HG02610 (cell line): Measurements from ENCODE around the gene PARN.
"Not testable (repeated sequence)": the region's sequence is repeated elsewhere in the genome, so short reads cannot be mapped to it uniquely, and the experiment has no call there.

Experiments
- ATAC-seq: cut with Tn5 transposase; IDR thresholded peaks from one replicate; pipeline ENCODE4 v1.9.1; 2021; ENCODE audit warnings: mild to moderate bottlenecking, moderate library complexity; ENCODE audit not compliant: unreplicated experiment

The PARN gene

DNA sequence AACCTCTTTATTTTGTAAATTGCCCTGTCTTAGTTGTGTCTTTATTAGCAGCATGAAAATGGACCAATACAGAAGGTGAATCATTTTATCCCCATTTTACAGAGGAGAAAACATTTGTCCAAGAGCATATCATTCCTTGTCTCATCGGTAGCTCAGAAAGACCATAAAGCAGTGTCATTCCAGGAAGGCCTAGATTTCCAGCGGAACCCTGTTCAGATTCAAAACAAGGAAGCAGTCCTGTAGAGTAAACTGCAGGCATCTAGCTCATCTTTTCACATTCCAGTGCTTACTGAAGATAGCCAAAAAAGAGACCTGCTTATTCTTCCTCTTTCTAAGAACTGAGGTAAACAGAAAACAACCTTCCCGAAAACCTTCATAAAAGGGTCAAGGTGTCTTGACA lies 54.0 kb downstream of the PARN start:
- no peak for ATAC-seq

DNA sequence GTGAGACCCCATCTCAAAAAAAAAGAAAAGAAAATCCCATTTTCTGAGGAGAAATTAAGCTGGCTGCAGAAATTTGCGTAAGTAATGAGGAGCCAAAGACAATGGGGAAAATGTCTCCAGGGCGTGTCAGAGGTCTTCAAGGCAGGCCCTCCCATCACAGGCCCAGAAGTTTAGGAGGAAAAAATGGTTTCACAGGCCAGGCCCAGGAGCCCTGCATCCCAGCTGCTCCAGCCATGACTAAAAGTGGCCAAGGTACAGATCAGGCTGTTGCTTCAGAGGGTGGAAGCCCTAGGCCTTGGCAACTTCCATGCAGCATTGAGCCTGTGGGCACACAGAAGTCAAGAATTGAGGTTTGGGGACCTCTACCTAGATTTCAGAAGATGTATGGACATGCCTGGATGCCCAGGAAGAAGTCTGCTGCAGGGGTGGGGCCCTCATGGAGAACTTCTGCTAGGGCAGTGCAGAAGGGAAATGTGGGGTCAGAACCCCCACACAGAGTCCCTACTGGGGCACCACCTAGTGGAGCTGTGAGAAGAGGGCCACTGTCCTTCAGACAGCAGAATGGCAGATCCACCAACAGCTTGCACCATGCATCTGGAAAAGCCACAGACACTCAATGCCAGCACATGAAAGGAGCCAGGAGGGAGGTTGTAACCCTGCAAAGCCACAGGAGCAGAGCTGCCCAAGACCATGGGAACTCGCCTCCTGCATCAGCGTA lies 55.2 kb downstream of the PARN start:
- ATAC-seq: not testable (repeated sequence)

DNA sequence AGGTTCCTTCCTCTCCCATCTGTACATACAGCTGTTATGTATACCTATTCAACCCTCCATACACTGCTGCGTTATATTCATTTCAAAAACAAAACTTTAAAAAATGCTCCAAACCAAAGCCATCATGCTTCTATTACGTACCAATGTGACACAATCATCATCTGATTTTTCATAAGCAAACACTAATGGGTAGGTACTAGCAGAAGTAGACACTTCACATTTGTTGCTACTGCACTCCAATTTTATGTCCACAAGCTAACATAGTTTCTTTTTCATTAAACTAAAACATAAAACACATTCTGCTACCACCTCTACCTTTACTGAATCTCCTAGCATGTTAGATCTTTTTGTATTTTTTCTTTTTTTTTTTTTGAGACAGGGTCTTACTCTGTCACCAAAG lies 57.5 kb downstream of the PARN start:
- ATAC-seq: no peak

GRCh38 chr16:14569213-14569612 lies 60.8 kb downstream of the PARN start:
- no peak for ATAC-seq

DNA sequence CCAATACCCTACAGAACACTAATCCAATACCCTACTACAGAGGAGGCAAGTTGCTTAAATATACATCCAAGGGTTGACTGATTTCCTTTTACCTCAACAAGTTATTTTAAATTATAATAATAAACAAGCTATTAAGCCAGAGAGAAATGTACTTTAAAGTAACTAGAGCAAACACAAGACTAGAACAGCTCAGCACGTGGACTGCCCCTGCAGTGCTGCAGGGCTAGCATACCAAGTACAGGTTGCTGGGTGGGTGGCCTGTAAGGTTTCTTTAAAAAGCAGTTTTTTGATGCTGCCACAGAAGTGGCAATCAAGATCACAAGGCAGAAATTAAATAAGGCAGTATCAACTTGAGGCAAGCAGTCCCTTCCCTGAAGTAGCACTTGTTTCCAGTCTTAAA lies 63.5 kb downstream of the PARN start:
- no peak for ATAC-seq

GRCh38 chr16:14565688-14566025 lies 64.4 kb downstream of the PARN start:
- no peak for ATAC-seq

- no peak for ATAC-seq
These were observed 65.0 kb downstream of the PARN start for GRCh38 chr16:14564861-14565687.

DNA sequence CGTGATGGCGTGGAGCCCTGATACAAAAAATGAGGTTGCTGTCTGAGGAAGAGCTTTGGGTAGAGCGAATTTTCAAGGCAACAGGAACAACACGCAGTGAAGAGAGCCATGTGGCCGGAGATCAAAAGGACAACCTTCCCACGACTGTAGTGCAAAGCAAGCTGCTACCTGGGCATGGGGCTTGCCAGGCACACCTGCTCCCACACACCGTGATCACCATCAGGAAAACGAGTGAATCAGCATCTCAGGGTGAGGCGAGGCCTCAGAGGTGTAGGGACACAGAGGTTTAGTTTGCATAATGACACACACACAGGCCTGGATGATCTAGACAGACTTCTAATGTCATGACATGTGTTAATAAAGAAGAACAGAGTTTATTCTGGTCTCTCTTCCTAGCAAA lies 65.7 kb downstream of the PARN start:
- no peak for ATAC-seq

GRCh38 chr16:14562691-14563491 lies 67.2 kb downstream of the PARN start:
- no peak for ATAC-seq

DNA sequence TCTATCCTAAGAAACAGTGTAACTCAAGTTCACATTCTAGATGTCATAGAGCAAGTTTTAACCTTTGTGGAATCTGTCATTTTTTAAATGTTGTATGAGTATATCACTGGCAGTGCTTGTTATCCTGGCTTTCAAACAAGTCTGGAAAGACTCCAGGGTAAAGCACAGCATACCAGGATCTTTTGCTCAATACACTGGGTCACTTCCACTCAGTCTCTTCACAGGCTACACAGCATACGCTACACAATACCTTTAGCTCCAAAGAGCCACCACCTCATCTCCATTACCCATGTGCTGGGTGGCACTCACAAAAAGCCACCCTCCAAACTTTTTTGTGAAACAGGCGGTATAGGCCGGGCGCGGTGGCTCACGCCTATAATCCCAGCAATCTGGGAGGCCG lies 69.5 kb downstream of the PARN start:
- ATAC-seq: no peak

DNA sequence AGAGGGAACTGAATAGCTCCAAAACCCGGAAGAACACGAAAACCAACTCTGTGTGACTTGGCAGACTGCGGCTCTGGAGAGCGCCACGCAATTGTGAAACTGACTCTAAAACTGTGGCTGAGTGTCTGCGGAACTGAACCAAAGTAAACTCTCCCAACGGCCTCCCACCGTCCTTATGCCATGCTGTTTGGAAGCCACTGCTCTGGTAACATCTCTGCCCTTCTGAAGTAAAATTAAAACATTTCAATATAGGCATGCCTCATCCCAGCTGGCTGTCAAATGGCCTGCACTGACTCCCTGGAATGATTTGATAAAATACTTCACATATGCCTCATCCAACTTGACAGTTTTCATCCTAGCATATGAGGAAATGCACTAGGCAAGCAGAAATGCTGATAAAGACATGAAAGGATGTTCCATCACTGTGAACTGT lies 70.2 kb downstream of the PARN start:
- no peak for ATAC-seq

DNA sequence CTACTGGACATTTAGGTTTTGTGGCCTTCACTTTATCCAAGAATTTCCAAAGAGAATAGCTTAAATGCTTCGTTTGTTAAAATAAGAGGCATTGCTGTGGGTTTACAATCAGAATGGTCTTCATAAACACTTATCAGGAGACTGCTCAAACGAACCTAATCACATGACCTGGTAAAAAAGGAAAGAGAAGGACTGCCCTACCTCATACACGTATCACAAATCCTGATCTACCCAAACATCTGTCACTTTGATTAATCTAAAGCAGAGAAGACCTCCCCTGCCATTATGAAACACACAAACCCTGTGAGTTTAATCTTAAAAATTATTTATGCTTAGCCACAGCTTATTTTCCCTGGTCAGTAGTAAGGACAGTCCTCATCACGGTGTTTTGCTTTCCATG lies 76.6 kb downstream of the PARN start:
- ATAC-seq: no peak

- no peak for ATAC-seq
These were observed 80.3 kb downstream of the PARN start for GRCh38 chr16:14549789-14550153.

GRCh38 chr16:14548933-14549788 lies 80.9 kb downstream of the PARN start:
- ATAC-seq: no peak

GRCh38 chr16:14545346-14545884 lies 84.6 kb downstream of the PARN start:
- ATAC-seq: no peak

GRCh38 chr16:14544846-14545245 lies 85.2 kb downstream of the PARN start:
- not testable (repeated sequence) for ATAC-seq

DNA sequence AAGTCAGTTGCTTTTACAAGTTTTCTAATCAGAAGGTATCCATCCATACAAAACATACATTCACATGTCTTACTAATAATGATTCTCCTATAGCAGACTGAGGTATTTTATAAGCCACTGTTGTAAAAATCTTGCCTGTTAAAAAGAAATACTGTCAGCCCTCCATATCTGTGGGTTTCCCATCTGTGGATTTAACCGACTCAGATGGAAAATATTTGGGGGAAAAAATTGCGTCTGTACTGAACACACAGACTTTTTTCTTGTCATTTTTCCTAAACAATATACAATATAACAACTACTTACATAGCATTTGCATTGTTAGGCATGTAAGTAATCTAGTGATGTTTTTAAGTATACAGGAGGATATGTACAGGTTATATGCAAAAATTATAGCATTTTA lies 90.4 kb downstream of the PARN start:
- ATAC-seq: no peak

- ATAC-seq: no peak
These were observed 90.9 kb downstream of the PARN start for GRCh38 chr16:14539156-14539555.

DNA sequence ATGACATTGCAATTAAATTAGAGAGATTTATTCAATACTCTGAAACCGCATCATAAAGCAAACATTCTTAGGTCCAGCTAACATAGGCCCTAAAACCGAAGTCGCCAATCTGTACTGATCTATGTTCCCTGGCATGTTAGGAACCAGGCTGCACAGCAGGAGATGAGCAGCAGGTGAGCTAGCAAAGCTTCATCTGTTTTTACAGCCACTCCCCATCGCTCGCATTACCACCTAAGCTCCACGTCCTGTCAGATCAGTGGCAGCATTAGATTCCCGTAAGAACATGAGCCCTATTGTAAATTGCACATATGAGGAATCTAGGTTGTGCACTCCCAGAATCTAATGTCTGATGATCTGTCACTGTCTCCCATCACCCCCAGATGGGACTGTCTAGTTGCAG lies 91.5 kb downstream of the PARN start:
- no peak for ATAC-seq

DNA sequence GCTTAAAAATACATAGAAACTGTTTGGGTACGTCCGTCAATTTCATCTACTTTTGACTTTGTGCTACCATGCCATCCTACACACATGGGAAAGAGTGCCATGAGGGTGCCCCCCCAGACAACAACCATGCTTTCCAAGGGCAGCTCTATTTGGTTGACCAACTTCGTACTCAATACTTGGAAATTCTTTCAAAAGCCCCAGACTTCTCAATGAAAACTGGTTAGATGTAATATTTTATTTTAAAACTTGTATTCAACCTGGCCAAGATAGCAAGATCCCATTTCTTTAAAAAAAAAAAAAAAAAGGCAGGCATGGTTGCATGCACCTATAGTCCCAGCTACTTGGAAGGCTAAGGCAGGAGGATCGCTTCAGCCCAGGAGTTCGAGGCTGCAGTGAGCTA lies 98.4 kb downstream of the PARN start:
- no peak for ATAC-seq

DNA sequence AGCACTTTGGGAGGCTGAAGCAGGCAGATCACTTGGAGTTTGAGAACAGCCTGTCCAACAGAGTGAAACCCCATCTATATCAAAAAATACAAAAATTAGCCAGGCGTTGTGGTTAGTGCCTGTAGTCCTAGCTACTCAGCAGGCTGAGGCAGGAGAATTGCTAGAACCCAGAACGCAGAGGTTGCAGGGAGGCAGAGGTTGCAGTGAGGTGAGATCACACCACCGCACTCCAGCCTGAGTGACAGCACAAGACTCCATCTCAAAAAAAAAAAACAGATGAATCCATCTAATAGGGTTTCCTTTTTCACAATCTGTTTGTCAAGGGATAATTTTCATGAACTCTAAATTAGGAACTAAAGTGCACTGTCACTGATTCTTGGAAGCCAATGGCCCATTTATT lies 99.0 kb downstream of the PARN start:
- ATAC-seq: no peak
